Central memory CD8-positive, alpha-beta T cell (primary cell): ENCODE data around the gene PRLH.
"Not testable (repeated sequence)": the region's sequence is repeated elsewhere in the genome, so short reads cannot be mapped to it uniquely, and the experiment has no call there.

Experiments used
- ATAC-seq: fragments of 150-1000 bp; cut with Tn5 transposase; replicated peaks from 2 replicates; pipeline ENCODE4 v1.10.0; 2022; ENCODE audit warnings: mild to moderate bottlenecking, moderate FRiP score, moderate number of reproducible peaks; ENCODE audit not compliant: poor library complexity, severe bottlenecking; ENCODE audit errors: extremely low read depth
- DNase-seq, 2 donors: peaks; one replicate each; pipeline ENCODE4 v3.0.0; 2021; ENCODE audit warnings: low spot score in 2 of 2
- H3K27ac Mint-ChIP-seq: one replicate; pipeline ENCODE4 v1.8.0; 2022; ENCODE audit warnings: low read depth, mild to moderate bottlenecking, moderate library complexity, mixed read lengths
- H3K27me3 Mint-ChIP-seq: one replicate; pipeline ENCODE4 v1.8.0; 2022; ENCODE audit warnings: mixed read lengths
- H3K36me3 Mint-ChIP-seq: one replicate; pipeline ENCODE4 v1.8.0; 2022; ENCODE audit warnings: mild to moderate bottlenecking, moderate library complexity, mixed read lengths; ENCODE audit not compliant: insufficient read depth
- H3K4me1 Mint-ChIP-seq: one replicate; pipeline ENCODE4 v1.8.0; 2022; ENCODE audit warnings: mixed read lengths
- H3K4me3 Mint-ChIP-seq: one replicate; pipeline ENCODE4 v1.8.0; 2022; ENCODE audit warnings: mild to moderate bottlenecking, moderate library complexity, mixed read lengths
- H3K9me3 Mint-ChIP-seq: one replicate; pipeline ENCODE4 v1.8.0; 2022; ENCODE audit warnings: mixed read lengths

The PRLH gene

DNA sequence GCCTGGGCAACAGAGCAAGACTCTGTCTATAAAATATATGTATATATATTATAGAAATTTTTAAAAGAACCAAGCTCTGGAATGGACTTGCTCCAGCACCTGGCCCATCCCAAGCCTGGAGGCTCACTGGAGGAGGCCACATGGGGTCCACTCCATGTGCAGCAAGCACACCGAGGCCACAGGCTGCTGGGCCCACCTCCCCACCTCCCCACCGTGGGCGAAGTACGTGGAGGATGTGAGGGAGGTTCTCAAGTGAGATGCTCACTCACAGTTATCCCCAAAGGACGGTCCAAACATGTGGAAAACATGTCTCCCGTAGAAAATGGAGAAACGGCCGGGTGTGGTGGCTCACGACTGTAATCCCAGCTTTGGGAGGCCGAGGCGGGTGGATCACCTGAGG is 38.0 kb downstream of the PRLH start:
- H3K36me3 Mint-ChIP-seq = no peaks in the 10 kb centered on the region
- H3K4me3 Mint-ChIP-seq = no peak overlapping the region
- no peak for ATAC-seq
- DNase-seq = no peak
- peaks cover 15% of the 10 kb centered on the region for H3K4me1 Mint-ChIP-seq
- peaks cover 25% of the 10 kb centered on the region for H3K27me3 Mint-ChIP-seq
- H3K9me3 Mint-ChIP-seq = no peaks in the 10 kb centered on the region
- no peak overlapping the region for H3K27ac Mint-ChIP-seq

GRCh38 chr2:237604960-237605359 is 38.6 kb downstream of the PRLH start:
- Mint-ChIP-seq H3K27ac (no peak overlapping the region), H3K4me1 (peaks cover 15% of the 10 kb centered on the region), H3K36me3 (no peaks in the 10 kb centered on the region), H3K27me3 (peaks cover 31% of the 10 kb centered on the region), H3K9me3 (no peaks in the 10 kb centered on the region), H3K4me3 (no peak overlapping the region)
- DNase-seq = no peak
- ATAC-seq = no peak

DNA sequence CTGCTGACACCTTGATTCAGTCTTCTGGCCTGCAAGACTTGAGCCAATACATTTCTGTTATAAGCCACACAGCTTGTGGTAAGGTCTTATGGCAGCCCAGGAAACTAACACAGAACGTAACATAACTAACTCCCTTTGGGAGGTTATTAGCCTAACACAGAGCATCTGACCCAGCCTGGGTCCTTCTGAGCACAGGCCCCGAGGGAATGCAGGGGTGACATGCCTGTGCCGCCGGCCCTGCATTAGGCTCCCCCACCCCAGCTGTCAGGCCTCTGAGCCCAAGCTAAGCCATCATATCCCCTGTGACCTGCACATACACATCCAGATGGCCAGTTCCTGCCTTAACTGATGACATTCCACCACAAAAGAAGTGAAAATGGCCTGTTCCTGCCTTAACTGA is 40.1 kb downstream of the PRLH start:
- not testable (repeated sequence) for DNase-seq, H3K27ac Mint-ChIP-seq, H3K36me3 Mint-ChIP-seq, ATAC-seq, H3K4me3 Mint-ChIP-seq, H3K9me3 Mint-ChIP-seq
- Mint-ChIP-seq H3K27me3 (peaks cover 38% of the 10 kb centered on the region), H3K4me1 (peaks cover 15% of the 10 kb centered on the region)

DNA sequence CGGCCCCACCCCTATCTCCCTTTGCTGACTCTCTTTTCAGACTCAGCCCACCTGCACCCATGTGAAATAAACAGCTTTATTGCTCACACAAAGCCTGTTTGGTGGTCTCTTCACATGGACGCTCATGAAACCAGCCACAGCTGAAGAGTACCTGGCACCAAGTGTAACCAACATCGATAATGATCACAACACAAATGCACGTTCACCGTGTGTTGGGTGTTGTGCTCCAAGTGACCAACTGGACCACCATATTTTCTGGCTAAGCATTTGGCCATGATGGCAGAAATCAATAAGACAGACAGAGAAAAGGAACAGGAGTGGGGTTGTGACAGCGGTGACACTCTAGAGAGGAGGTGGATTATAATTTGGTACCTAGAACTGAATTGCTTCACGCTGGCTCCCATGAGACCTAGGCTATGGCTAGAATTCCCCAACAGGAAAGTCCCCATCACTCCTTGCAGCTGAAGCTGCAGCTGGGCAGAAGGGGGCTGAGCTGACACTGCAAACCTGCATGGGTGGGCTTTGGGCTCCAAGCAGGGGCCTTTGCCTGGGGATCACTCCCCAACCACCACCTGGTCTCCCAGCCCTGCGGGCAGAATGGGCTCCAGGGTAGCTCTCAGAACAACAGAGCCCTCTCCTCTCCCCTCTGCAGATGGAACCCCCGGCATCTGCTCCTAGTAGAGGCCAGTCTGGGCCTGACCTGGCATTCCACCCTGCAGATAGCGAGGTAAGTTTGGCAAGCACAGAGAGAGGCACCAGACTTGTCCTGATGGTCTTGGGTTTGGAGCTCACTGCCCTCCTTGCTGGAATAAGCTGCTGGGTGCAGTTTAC is 46.4 kb downstream of the PRLH start:
- Mint-ChIP-seq H3K27me3 (peaks cover 30% of the 10 kb centered on the region), H3K9me3 (no peaks in the 10 kb centered on the region), H3K36me3 (no peaks in the 10 kb centered on the region), H3K4me3 (no peak overlapping the region), H3K27ac (no peak overlapping the region), H3K4me1 (peaks cover 6% of the 10 kb centered on the region)
- DNase-seq (no peak), ATAC-seq (no peak)

- H3K4me1 Mint-ChIP-seq = peaks cover 6% of the 10 kb centered on the region
- H3K36me3 Mint-ChIP-seq = no peaks in the 10 kb centered on the region
- ATAC-seq (no peak), DNase-seq (no peak)
- no peak overlapping the region for H3K27ac Mint-ChIP-seq
- H3K4me3 Mint-ChIP-seq = no peak overlapping the region
- H3K9me3 Mint-ChIP-seq = no peaks in the 10 kb centered on the region
- H3K27me3 Mint-ChIP-seq = peaks cover 25% of the 10 kb centered on the region
Measured at GRCh38 chr2:237613679-237614078, 47.3 kb downstream of the PRLH start.

DNA sequence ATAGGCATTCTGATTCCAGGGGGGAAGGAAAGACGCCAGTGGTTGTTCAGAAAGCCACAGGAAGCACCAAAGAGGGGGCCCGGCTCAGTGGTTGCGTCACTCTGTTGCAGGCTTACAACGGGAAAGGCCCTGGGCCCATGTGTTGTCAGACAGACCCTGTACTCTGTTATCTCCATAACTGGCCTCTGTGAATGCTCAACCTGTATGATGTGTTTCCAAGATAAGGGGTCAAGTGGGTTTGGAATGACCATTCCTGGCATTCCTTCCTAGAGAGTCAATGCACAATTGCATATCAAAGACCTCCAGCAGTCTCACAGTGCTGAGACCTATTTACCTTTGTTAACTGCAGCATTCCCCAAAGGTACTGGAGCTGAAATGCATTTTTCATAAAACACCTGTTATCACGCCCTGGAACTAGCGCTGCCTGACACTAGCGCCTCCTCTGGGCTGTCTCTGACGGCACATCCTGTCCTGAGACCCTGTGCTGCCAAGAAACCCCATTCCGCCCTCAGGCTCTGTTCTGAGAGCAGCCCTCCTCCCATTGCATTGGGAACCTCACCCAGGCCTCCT is 47.9 kb downstream of the PRLH start:
- H3K9me3 Mint-ChIP-seq = no peaks in the 10 kb centered on the region
- no peak for DNase-seq
- H3K4me1 Mint-ChIP-seq = peaks cover 6% of the 10 kb centered on the region
- H3K36me3 Mint-ChIP-seq = no peaks in the 10 kb centered on the region
- H3K27ac Mint-ChIP-seq = no peak overlapping the region
- H3K4me3 Mint-ChIP-seq = no peak overlapping the region
- peaks cover 22% of the 10 kb centered on the region for H3K27me3 Mint-ChIP-seq
- ATAC-seq = no peak

DNA sequence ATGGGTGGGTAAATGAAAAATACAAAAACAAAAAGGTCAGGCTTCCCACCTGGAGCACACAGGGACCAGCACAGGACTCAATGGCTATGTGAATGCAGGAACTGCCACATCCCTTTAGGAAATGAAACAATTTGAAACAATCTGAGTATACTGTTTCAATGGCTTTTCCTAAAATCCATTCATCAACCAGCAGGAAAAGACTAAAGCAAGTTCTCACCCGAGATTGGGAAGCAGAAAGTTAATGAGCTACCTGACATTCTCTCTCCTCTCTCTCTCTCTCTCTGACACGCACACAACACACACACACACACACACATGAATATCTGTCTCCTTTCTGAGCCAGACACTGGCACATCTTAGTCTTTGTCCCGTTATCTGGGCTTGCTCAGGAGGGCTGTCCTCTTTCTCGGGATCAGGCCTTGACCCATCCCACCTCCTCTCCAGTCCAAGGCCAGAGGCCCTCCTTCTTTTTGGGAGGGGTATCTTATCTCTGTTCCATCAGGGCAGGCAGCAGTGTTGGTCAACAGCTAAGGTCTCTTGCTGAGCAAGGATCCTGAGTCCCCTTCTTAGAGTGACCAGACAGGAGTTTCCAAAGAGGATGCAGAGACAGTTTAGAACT is 49.4 kb downstream of the PRLH start:
- Mint-ChIP-seq H3K4me3 (no peak overlapping the region), H3K9me3 (no peaks in the 10 kb centered on the region), H3K36me3 (no peaks in the 10 kb centered on the region), H3K27me3 (peaks cover 7% of the 10 kb centered on the region), H3K27ac (no peak overlapping the region), H3K4me1 (peaks cover 6% of the 10 kb centered on the region)
- no peak for ATAC-seq
- DNase-seq = no peak

DNA sequence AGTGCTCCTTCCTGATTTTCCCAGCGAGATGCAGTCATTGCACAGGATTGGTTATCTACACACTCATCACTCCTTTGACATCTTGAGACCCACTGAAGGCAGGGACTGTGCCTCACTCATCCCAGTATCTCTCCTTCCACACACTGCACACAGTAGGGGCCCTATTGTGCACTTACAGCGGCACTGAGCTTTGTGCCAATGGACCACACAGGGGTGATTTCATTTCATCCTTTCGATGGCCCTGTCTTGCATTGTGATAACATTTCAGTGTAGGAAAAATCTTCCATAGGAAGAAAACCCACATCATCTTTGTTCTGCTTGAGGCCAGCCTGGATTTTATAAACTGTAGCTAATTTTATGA is 50.0 kb downstream of the PRLH start:
- no peak for DNase-seq
- no peak for ATAC-seq
- Mint-ChIP-seq H3K9me3 (no peaks in the 10 kb centered on the region), H3K4me1 (peaks cover 6% of the 10 kb centered on the region), H3K36me3 (no peaks in the 10 kb centered on the region), H3K27ac (no peak overlapping the region), H3K27me3 (peaks cover 10% of the 10 kb centered on the region), H3K4me3 (no peak overlapping the region)
